GM23338 (cell line): ENCODE measurements around the gene NRROS. TPM values are rescaled to one million over a fixed set of nuclear protein-coding genes. Genes with fewer than 3 reads are reported as not detected.
A peak's percentile ranks its signal among the peaks of the same experiment; 100 is the strongest.

ENCODE experiments used
- ATAC-seq: fragments of 200-7000 bp; cut with Tn5 transposase; 3 replicates; pipeline ENCODE4 v1.9.1; 2020
- DNase-seq: peaks from one replicate; pipeline ENCODE4 v3.0.0-alpha.2; 2015; ENCODE audit warnings: low spot score
- H2AFZ ChIP-seq: fragments of 200-600 bp; sonication (generic); 2 replicates; pipeline ENCODE4 v1.8.0; 2016; ENCODE audit warnings: antibody characterized with exemption, mild to moderate bottlenecking, moderate library complexity
- H3F3A ChIP-seq: fragments of 200-600 bp; sonication (generic); replicated peaks from 2 replicates; pipeline ENCODE4 v1.8.0; 2017; ENCODE audit warnings: antibody characterized with exemption, mixed run types, low read depth
- H3K27ac ChIP-seq: fragments of 200-600 bp; sonication (generic); 2 replicates; pipeline ENCODE4 v1.6.1; 2016; ENCODE audit warnings: low read depth
- H3K27me3 ChIP-seq: fragments of 200-600 bp; sonication (generic); 2 replicates; pipeline ENCODE4 v1.8.0; 2016; ENCODE audit warnings: mild to moderate bottlenecking, mixed run types, moderate library complexity; ENCODE audit not compliant: insufficient read depth
- H3K36me3 ChIP-seq: fragments of 200-600 bp; sonication (generic); 2 replicates; pipeline ENCODE4 v1.8.0; 2016; ENCODE audit warnings: mild to moderate bottlenecking; ENCODE audit not compliant: insufficient read depth
- H3K4me1 ChIP-seq: fragments of 200-600 bp; sonication (generic); 2 replicates; pipeline ENCODE4 v1.8.0; 2016; ENCODE audit warnings: mild to moderate bottlenecking, moderate library complexity; ENCODE audit not compliant: insufficient read depth
- H3K4me2 ChIP-seq: fragments of 200-600 bp; sonication (generic); 2 replicates; pipeline ENCODE4 v1.7.1; 2017; ENCODE audit warnings: mixed run types
- H3K4me3 ChIP-seq: fragments of 200-600 bp; sonication (generic); 2 replicates; pipeline ENCODE4 v1.6.1; 2016; ENCODE audit warnings: mixed run types
- H3K79me2 ChIP-seq: fragments of 200-600 bp; sonication (generic); replicated peaks from 2 replicates; pipeline ENCODE4 v1.8.0; 2017; ENCODE audit warnings: mild to moderate bottlenecking; ENCODE audit not compliant: insufficient read depth
- H3K9me2 ChIP-seq: fragments of 200-600 bp; sonication (generic); 2 replicates; pipeline ENCODE4 v1.8.0; 2017; ENCODE audit not compliant: insufficient read depth
- H4K20me1 ChIP-seq: fragments of 200-600 bp; sonication (generic); replicated peaks from 2 replicates; pipeline ENCODE4 v1.8.0; 2017; ENCODE audit warnings: mild to moderate bottlenecking; ENCODE audit not compliant: insufficient read depth
- H3K27ac Mint-ChIP-seq: 2 replicates; pipeline ENCODE4 v1.8.0; 2020; ENCODE audit warnings: inconsistent platforms, mild to moderate bottlenecking, moderate library complexity, mixed read lengths
- H3K27me3 Mint-ChIP-seq: 3 replicates; pipeline ENCODE4 v1.8.0; 2022; ENCODE audit warnings: low read depth, mild to moderate bottlenecking, moderate library complexity, mixed read lengths, inconsistent platforms; ENCODE audit not compliant: insufficient read depth, poor library complexity
- H3K36me3 Mint-ChIP-seq: 3 replicates; pipeline ENCODE4 v1.8.0; 2021; ENCODE audit warnings: low read depth, mild to moderate bottlenecking, inconsistent platforms, moderate library complexity, mixed read lengths
- H3K4me1 Mint-ChIP-seq: 3 replicates; pipeline ENCODE4 v1.8.0; 2020; ENCODE audit warnings: mild to moderate bottlenecking, inconsistent platforms, mixed read lengths
- H3K4me3 Mint-ChIP-seq: 3 replicates; pipeline ENCODE4 v1.8.0; 2021; ENCODE audit warnings: moderate library complexity, mild to moderate bottlenecking, inconsistent platforms, mixed read lengths
- H3K9me3 Mint-ChIP-seq: 3 replicates; pipeline ENCODE4 v1.8.0; 2020; ENCODE audit warnings: moderate library complexity, mild to moderate bottlenecking, inconsistent platforms, mixed read lengths
- CREB1 ChIP-seq: fragments of 250-450 bp; sonication (Bioruptor Pico); IDR thresholded peaks from 2 replicates; pipeline ENCODE4 v1.5.0; 2020; ENCODE audit warnings: low read depth, mild to moderate bottlenecking, moderate library complexity
- ETS1 ChIP-seq: IDR thresholded peaks from 2 replicates; pipeline ENCODE4 v1.6.1; 2016; ENCODE audit warnings: antibody characterized with exemption
- EZH2phosphoT487 ChIP-seq: fragments of 200-600 bp; sonication (generic); IDR thresholded peaks from one replicate; pipeline ENCODE4 v1.8.1; 2018; ENCODE audit warnings: antibody characterized with exemption; ENCODE audit not compliant: unreplicated experiment
- NANOG ChIP-seq: IDR thresholded peaks from 2 replicates; pipeline ENCODE4 v1.6.1; 2016; ENCODE audit warnings: antibody characterized with exemption, borderline replicate concordance
- POLR2AphosphoS5 ChIP-seq: IDR thresholded peaks from 2 replicates; pipeline ENCODE4 v1.6.1; 2016; ENCODE audit warnings: antibody characterized with exemption, low read depth
- ZNF331 ChIP-seq: fragments of 250-450 bp; sonication (Bioruptor Pico); IDR thresholded peaks from 2 replicates; pipeline ENCODE4 v1.5.0; 2020; ENCODE audit warnings: low read depth, mild to moderate bottlenecking, moderate library complexity
- polyA plus RNA-seq: library from polyadenylated mRNA; unstranded; fragments of >200 nt; fragmentation: Nextera tagmentation; extraction: Ambion mirVana; gene quantifications from 2 replicates; pipeline ENCODE4 v1.2.1, GENCODE V29; 2016
- total RNA-seq: library from RNA; depleted of rRNA; stranded (reverse); fragments of >200 nt; shearing (Covaris generic); gene quantifications from 2 replicates; pipeline ENCODE4 v1.2.3, GENCODE V29; 2014
- TF ChIP-seq, protein P1 (sequence below), 2 experiments: fragments of 200-600 bp in 1 of 2; sonication (generic) in 1 of 2; conservative IDR thresholded peaks; 2 replicates each; pipeline versions ENCODE4 v1.5.1 to v1.6.1; 2016 to 2017; ENCODE audit warnings: antibody characterized with exemption in 2 of 2, low read depth in 2 of 2, mild to moderate bottlenecking in 2 of 2, moderate library complexity in 1 of 2
- TF ChIP-seq, protein P2 (sequence below): fragments of 250-450 bp; sonication (Bioruptor Pico); IDR thresholded peaks from 2 replicates; pipeline ENCODE4 v1.5.0; 2020; ENCODE audit warnings: mild to moderate bottlenecking, moderate library complexity

NRROS gene
- total and polyA plus RNA-seq, 2 experiments from 2014 or later: 2.3 to 8.5 TPM

DNA sequence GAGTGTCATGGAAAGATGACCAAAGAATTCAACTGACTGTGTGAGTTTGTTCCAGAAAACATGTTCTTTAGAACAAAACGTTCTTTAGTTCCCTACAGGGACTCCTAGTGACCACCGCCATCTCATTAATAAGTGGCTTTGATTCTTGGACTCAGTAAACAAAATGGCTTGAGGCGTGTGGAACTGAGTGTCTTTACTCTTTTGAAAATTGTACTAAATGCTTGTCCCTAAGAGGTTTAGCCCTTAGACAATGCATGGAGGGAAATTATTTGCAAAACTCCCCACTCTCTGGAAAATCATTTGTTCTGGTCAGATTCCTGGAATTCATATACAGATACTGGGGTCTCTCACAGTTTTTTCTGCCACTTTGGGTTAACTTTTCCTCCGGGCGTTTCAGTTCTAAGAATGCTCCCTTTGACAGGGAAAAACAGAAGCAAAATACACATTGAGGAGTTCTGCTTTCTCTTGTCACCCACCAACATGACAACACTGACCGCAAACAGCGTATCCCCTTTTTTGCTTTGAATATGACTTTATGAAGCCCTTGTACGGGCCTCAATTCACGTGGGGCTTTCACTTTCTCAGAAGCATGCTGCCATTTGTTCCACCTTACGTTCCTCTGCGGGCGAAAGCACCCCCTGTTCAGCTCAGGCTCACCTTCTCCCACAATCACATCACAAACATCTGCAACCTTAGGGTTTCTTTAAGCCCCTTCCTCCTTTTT lies 15.3 kb upstream of the NRROS start:
- Histone ChIP-seq H3K4me3 (no peak overlapping the region), H3K79me2 (no peaks in the 10 kb centered on the region), H3K4me2 (no peak overlapping the region), H3F3A (0 out of 2 replicates have a peak, but pooled peaks cover 7% of the 10 kb centered on the region), H3K27ac (no peak overlapping the region), H4K20me1 (no peaks in the 10 kb centered on the region), H3K36me3 (no peaks in the 10 kb centered on the region), H2AFZ (peak overlapping the region; percentile 70; the same call in 1 of the 2 replicates), H3K9me2 (no peaks in the 10 kb centered on the region), H3K27me3 (no peaks in the 10 kb centered on the region), H3K4me1 (peaks cover 12% of the 10 kb centered on the region)
- H3K4me1 Mint-ChIP-seq: peaks cover 24% of the 10 kb centered on the region
- ATAC-seq (no peak), DNase-seq (no peak)
- no peaks in the 10 kb centered on the region for H3K9me3 Mint-ChIP-seq
- no peaks in the 10 kb centered on the region for H3K36me3 Mint-ChIP-seq
- TF ChIP-seq POLR2AphosphoS5: no peak
- TF ChIP-seq ZNF331 (CRISPR knock-in tag): no peak
- TF ChIP-seq NANOG: no peak
- no peak for TF ChIP-seq ETS1
- TF ChIP-seq EZH2phosphoT487: no peak
- TF ChIP-seq CREB1 (CRISPR knock-in tag): no peak
- TF ChIP-seq, protein P1, sequence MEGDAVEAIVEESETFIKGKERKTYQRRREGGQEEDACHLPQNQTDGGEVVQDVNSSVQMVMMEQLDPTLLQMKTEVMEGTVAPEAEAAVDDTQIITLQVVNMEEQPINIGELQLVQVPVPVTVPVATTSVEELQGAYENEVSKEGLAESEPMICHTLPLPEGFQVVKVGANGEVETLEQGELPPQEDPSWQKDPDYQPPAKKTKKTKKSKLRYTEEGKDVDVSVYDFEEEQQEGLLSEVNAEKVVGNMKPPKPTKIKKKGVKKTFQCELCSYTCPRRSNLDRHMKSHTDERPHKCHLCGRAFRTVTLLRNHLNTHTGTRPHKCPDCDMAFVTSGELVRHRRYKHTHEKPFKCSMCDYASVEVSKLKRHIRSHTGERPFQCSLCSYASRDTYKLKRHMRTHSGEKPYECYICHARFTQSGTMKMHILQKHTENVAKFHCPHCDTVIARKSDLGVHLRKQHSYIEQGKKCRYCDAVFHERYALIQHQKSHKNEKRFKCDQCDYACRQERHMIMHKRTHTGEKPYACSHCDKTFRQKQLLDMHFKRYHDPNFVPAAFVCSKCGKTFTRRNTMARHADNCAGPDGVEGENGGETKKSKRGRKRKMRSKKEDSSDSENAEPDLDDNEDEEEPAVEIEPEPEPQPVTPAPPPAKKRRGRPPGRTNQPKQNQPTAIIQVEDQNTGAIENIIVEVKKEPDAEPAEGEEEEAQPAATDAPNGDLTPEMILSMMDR (conservative IDR thresholded peaks at IDR 0.05; ENCODE audit: low read depth in 2 of 2): no peak
- no peak overlapping the region for H3K27ac Mint-ChIP-seq
- H3K4me3 Mint-ChIP-seq: no peak overlapping the region
- H3K27me3 Mint-ChIP-seq: no peaks in the 10 kb centered on the region

DNA sequence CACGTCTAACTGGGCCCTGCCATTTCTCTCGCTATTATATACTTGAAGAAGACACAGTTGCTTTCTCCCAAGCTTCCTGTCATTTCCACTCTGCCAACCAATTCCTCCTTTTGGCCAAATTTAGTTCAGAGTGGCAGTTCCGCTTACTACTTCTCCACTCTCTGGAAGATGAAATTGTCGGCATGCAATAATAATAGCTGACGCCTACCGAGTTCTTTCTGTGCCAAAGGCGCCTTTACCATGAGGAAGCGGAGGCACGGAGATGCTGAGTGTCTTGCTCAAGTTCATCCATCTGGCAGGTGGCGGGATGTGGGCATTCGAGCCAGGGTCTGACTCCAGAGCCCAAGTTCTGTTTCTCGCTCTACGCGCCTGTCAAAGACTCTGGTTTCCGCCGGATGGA lies 14.6 kb upstream of the NRROS start:
- Histone ChIP-seq H3F3A (0 out of 2 replicates have a peak, but pooled peaks cover 7% of the 10 kb centered on the region), H3K4me3 (no peak overlapping the region), H3K27ac (no peak overlapping the region), H4K20me1 (no peaks in the 10 kb centered on the region), H2AFZ (peak overlapping the region; percentile 70; the same call in 1 of the 2 replicates), H3K4me2 (no peak overlapping the region), H3K27me3 (no peaks in the 10 kb centered on the region), H3K4me1 (peaks cover 8% of the 10 kb centered on the region), H3K79me2 (no peaks in the 10 kb centered on the region), H3K9me2 (no peaks in the 10 kb centered on the region), H3K36me3 (no peaks in the 10 kb centered on the region)
- H3K9me3 Mint-ChIP-seq: no peaks in the 10 kb centered on the region
- ATAC-seq (no peak), DNase-seq (no peak)
- no peak overlapping the region for H3K27ac Mint-ChIP-seq
- peaks cover 2% of the 10 kb centered on the region for H3K27me3 Mint-ChIP-seq
- peaks cover 20% of the 10 kb centered on the region; the same call in 2 of the 3 replicates for H3K4me1 Mint-ChIP-seq
- H3K4me3 Mint-ChIP-seq: no peak overlapping the region
- no peaks in the 10 kb centered on the region for H3K36me3 Mint-ChIP-seq
- no peak for TF ChIP-seq CREB1 (CRISPR knock-in tag)
- TF ChIP-seq, protein P2, sequence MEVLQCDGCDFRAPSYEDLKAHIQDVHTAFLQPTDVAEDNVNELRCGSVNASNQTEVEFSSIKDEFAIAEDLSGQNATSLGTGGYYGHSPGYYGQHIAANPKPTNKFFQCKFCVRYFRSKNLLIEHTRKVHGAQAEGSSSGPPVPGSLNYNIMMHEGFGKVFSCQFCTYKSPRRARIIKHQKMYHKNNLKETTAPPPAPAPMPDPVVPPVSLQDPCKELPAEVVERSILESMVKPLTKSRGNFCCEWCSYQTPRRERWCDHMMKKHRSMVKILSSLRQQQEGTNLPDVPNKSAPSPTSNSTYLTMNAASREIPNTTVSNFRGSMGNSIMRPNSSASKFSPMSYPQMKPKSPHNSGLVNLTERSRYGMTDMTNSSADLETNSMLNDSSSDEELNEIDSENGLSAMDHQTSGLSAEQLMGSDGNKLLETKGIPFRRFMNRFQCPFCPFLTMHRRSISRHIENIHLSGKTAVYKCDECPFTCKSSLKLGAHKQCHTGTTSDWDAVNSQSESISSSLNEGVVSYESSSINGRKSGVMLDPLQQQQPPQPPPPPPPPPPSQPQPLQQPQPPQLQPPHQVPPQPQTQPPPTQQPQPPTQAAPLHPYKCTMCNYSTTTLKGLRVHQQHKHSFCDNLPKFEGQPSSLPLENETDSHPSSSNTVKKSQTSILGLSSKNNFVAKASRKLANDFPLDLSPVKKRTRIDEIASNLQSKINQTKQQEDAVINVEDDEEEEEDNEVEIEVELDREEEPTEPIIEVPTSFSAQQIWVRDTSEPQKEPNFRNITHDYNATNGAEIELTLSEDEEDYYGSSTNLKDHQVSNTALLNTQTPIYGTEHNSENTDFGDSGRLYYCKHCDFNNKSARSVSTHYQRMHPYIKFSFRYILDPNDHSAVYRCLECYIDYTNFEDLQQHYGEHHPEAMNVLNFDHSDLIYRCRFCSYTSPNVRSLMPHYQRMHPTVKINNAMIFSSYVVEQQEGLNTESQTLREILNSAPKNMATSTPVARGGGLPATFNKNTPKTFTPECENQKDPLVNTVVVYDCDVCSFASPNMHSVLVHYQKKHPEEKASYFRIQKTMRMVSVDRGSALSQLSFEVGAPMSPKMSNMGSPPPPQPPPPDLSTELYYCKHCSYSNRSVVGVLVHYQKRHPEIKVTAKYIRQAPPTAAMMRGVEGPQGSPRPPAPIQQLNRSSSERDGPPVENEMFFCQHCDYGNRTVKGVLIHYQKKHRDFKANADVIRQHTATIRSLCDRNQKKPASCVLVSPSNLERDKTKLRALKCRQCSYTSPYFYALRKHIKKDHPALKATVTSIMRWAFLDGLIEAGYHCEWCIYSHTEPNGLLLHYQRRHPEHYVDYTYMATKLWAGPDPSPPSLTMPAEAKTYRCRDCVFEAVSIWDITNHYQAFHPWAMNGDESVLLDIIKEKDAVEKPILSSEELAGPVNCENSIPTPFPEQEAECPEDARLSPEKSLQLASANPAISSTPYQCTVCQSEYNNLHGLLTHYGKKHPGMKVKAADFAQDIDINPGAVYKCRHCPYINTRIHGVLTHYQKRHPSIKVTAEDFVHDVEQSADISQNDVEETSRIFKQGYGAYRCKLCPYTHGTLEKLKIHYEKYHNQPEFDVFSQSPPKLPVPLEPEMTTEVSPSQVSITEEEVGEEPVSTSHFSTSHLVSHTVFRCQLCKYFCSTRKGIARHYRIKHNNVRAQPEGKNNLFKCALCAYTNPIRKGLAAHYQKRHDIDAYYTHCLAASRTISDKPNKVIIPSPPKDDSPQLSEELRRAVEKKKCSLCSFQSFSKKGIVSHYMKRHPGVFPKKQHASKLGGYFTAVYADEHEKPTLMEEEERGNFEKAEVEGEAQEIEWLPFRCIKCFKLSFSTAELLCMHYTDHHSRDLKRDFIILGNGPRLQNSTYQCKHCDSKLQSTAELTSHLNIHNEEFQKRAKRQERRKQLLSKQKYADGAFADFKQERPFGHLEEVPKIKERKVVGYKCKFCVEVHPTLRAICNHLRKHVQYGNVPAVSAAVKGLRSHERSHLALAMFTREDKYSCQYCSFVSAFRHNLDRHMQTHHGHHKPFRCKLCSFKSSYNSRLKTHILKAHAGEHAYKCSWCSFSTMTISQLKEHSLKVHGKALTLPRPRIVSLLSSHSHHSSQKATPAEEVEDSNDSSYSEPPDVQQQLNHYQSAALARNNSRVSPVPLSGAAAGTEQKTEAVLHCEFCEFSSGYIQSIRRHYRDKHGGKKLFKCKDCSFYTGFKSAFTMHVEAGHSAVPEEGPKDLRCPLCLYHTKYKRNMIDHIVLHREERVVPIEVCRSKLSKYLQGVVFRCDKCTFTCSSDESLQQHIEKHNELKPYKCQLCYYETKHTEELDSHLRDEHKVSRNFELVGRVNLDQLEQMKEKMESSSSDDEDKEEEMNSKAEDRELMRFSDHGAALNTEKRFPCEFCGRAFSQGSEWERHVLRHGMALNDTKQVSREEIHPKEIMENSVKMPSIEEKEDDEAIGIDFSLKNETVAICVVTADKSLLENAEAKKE (CRISPR knock-in tag): no peak
- no peak for TF ChIP-seq EZH2phosphoT487
- TF ChIP-seq, protein P1 (conservative IDR thresholded peaks at IDR 0.05; ENCODE audit: low read depth in 2 of 2): no peak
